ENCODE data around the gene GAD2. TPM values are rescaled to one million over a fixed set of nuclear protein-coding genes. Genes with fewer than 3 reads are reported as not detected.

GAD2 gene
- not detected in 5 replicates for total RNA-seq (2022; extraction: Qiagen RNA extraction)

GRCh38 chr10:26216585-26217395 lies at the start of gene GAD2:
Gene GAD2, plus strand, starts transcription at chr10:26216774. Its CDS starts 36 bp downstream, at chr10:26216810.

Other genes with a start within 250 kb of the GAD2 start
- 5.0 to 6.1 TPM (median 5.6 TPM) in 5 replicates for gene APBB1IP, start 221.6 kb downstream of the GAD2 start, total RNA-seq (2022; extraction: Qiagen RNA extraction)